H9 (cell line): Measurements from ENCODE around the gene NDOR1. TPM values are rescaled to one million over a fixed set of nuclear protein-coding genes. Genes with fewer than 3 reads are reported as not detected.

Experiments used
- DNase-seq: peaks from one replicate; pipeline ENCODE4 v3.0.0-alpha.2; 2017
- H2AFZ ChIP-seq: one replicate; pipeline ENCODE4 v1.6.1; 2013; ENCODE audit warnings: mild to moderate bottlenecking, low read length, control low read depth, moderate library complexity
- H2AK5ac ChIP-seq: 2 replicates; pipeline ENCODE4 v1.6.1; 2013; ENCODE audit warnings: low read length, control low read depth, mixed read lengths; ENCODE audit not compliant: insufficient read length
- H2BK120ac ChIP-seq: one replicate; pipeline ENCODE4 v1.6.1; 2013; ENCODE audit warnings: low read depth, mild to moderate bottlenecking, low read length, control low read depth, inconsistent platforms; ENCODE audit not compliant: poor library complexity, severe bottlenecking
- H2BK12ac ChIP-seq: 2 replicates; pipeline ENCODE4 v1.6.1; 2013; ENCODE audit warnings: low read length, control low read depth, mixed read lengths, low read depth; ENCODE audit not compliant: insufficient read length
- H2BK15ac ChIP-seq: 2 replicates; pipeline ENCODE4 v1.6.1; 2013; ENCODE audit warnings: low read depth, low read length, control low read depth
- H2BK20ac ChIP-seq: one replicate; pipeline ENCODE4 v1.6.1; 2013; ENCODE audit warnings: low read depth, mild to moderate bottlenecking, low read length, control low read depth, inconsistent platforms; ENCODE audit not compliant: poor library complexity, severe bottlenecking
- H2BK5ac ChIP-seq: 2 replicates; pipeline ENCODE4 v1.6.1; 2013; ENCODE audit warnings: low read length, control low read depth, mixed read lengths; ENCODE audit not compliant: insufficient read length
- H3K14ac ChIP-seq: 2 replicates; pipeline ENCODE4 v1.6.1; 2013; ENCODE audit warnings: low read length, control low read depth; ENCODE audit not compliant: insufficient read depth
- H3K18ac ChIP-seq: 2 replicates; pipeline ENCODE4 v1.6.1; 2013; ENCODE audit warnings: low read depth, mild to moderate bottlenecking, mixed read lengths, low read length, control low read depth; ENCODE audit not compliant: insufficient read length
- H3K23ac ChIP-seq: 2 replicates; pipeline ENCODE4 v1.6.1; 2013; ENCODE audit warnings: low read length, control low read depth, mixed read lengths, low read depth; ENCODE audit not compliant: insufficient read length
- H3K23me2 ChIP-seq: 2 replicates; pipeline ENCODE4 v1.6.1; 2013; ENCODE audit warnings: low read depth, mild to moderate bottlenecking, mixed read lengths, low read length, control low read depth; ENCODE audit not compliant: insufficient read length, poor library complexity, severe bottlenecking
- H3K27ac ChIP-seq: 2 replicates; pipeline ENCODE4 v1.5.1; 2013; ENCODE audit warnings: low read length, control low read depth, mixed read lengths, low read depth; ENCODE audit not compliant: insufficient read length
- H3K27me3 ChIP-seq: 2 replicates; pipeline ENCODE4 v1.6.1; 2013; ENCODE audit warnings: low read length, control low read depth, inconsistent platforms; ENCODE audit not compliant: insufficient read depth
- H3K4ac ChIP-seq: 2 replicates; pipeline ENCODE4 v1.6.1; 2013; ENCODE audit warnings: low read depth, mild to moderate bottlenecking, control low read depth, inconsistent platforms, low read length, moderate library complexity
- H3K4me1 ChIP-seq: 2 replicates; pipeline ENCODE4 v1.6.1; 2013; ENCODE audit warnings: low read length, control low read depth, inconsistent platforms; ENCODE audit not compliant: insufficient read depth
- H3K4me2 ChIP-seq: 2 replicates; pipeline ENCODE4 v1.6.1; 2013; ENCODE audit warnings: low read length, control low read depth, mixed read lengths; ENCODE audit not compliant: insufficient read length, insufficient read depth
- H3K56ac ChIP-seq: 2 replicates; pipeline ENCODE4 v1.6.1; 2013; ENCODE audit warnings: low read depth, mild to moderate bottlenecking, mixed read lengths, low read length, control low read depth; ENCODE audit not compliant: insufficient read length
- H3K79me1 ChIP-seq: 2 replicates; pipeline ENCODE4 v1.6.1; 2013; ENCODE audit warnings: low read depth, mild to moderate bottlenecking, moderate library complexity, low read length, control low read depth, inconsistent platforms; ENCODE audit not compliant: insufficient read depth, poor library complexity, severe bottlenecking
- H3K79me2 ChIP-seq: 2 replicates; pipeline ENCODE4 v1.6.1; 2013; ENCODE audit warnings: low read length, control low read depth, inconsistent platforms; ENCODE audit not compliant: insufficient read depth
- H3K9ac ChIP-seq: 2 replicates; pipeline ENCODE4 v1.6.1; 2013; ENCODE audit warnings: low read length, control low read depth, mixed read lengths; ENCODE audit not compliant: insufficient read length; ENCODE audit errors: extremely low read depth
- H3K9me3 ChIP-seq: one replicate; pipeline ENCODE4 v1.6.1; 2013; ENCODE audit warnings: low read depth, low read length, inconsistent platforms; ENCODE audit not compliant: control insufficient read depth
- H3T11ph ChIP-seq: one replicate; pipeline ENCODE4 v1.6.1; 2013; ENCODE audit warnings: mild to moderate bottlenecking, low read length, control low read depth, inconsistent platforms
- H4K20me1 ChIP-seq: one replicate; pipeline ENCODE4 v1.6.1; 2013; ENCODE audit not compliant: control insufficient read depth, insufficient read length, insufficient read depth
- H4K5ac ChIP-seq: 2 replicates; pipeline ENCODE4 v1.6.1; 2013; ENCODE audit warnings: low read depth, mild to moderate bottlenecking, mixed read lengths, low read length, control low read depth; ENCODE audit not compliant: insufficient read length
- H4K8ac ChIP-seq: replicated peaks from 2 replicates; pipeline ENCODE4 v1.6.1; 2013; ENCODE audit warnings: low read length, control low read depth, mixed read lengths, low read depth; ENCODE audit not compliant: insufficient read length
- H4K91ac ChIP-seq: 2 replicates; pipeline ENCODE4 v1.6.1; 2013; ENCODE audit warnings: low read depth, mild to moderate bottlenecking, moderate library complexity, mixed read lengths, low read length, control low read depth; ENCODE audit not compliant: insufficient read length
- H3K27ac Mint-ChIP-seq, 3 experiments: 2 replicates in 2 of 3; 3 replicates in 1 of 3; pipeline ENCODE4 v1.8.0; 2020 to 2021; ENCODE audit warnings: mixed read lengths in 3 of 3, mild to moderate bottlenecking in 1 of 3, moderate library complexity in 1 of 3
- H3K27me3 Mint-ChIP-seq: 2 replicates; pipeline ENCODE4 v1.8.0; 2021; ENCODE audit warnings: low read depth, mild to moderate bottlenecking, moderate library complexity, mixed read lengths
- H3K36me3 Mint-ChIP-seq, 3 experiments: 2 replicates in 2 of 3; 3 replicates in 1 of 3; pipeline ENCODE4 v1.8.0; 2020 to 2021; ENCODE audit warnings: low read depth in 3 of 3, mixed read lengths in 3 of 3; ENCODE audit not compliant: insufficient read depth in 1 of 3
- H3K4me1 Mint-ChIP-seq, 2 experiments: 2 replicates each; pipeline ENCODE4 v1.8.0; 2020; ENCODE audit warnings: mixed read lengths in 2 of 2
- H3K4me3 Mint-ChIP-seq, 2 experiments: 2 replicates in 1 of 2; 3 replicates in 1 of 2; pipeline ENCODE4 v1.8.0; 2020 to 2021; ENCODE audit warnings: mild to moderate bottlenecking in 2 of 2, mixed read lengths in 2 of 2, moderate library complexity in 1 of 2
- H3K9me3 Mint-ChIP-seq, 2 experiments: 2 replicates in 1 of 2; 3 replicates in 1 of 2; pipeline ENCODE4 v1.8.0; 2020; ENCODE audit warnings: mild to moderate bottlenecking in 2 of 2, mixed read lengths in 2 of 2, moderate library complexity in 1 of 2
- WGBS: extraction: QIAGEN DNeasy Blood & Tissue Kit; methylation state at CpG from one replicate; pipeline ENCODE4 v1.1.7; 2013; ENCODE audit warnings: missing lambda C conversion rate, low lambda C conversion rate, mixed read lengths; ENCODE audit not compliant: insufficient read length; ENCODE audit errors: extremely low coverage; 5-methylcytosine and 5-hydroxymethylcytosine counted together
- total RNA-seq: library from RNA; stranded (reverse); gene quantifications from 2 replicates; pipeline ENCODE4 v1.2.1, GENCODE V29; 2021
- TF ChIP-seq, protein P1 (sequence below): fragments of 200-600 bp; sonication (generic); conservative IDR thresholded peaks from 3 replicates; pipeline ENCODE4 v1.8.0; 2021; ENCODE audit warnings: antibody characterized with exemption, mild to moderate bottlenecking

Gene NDOR1
- total RNA-seq, 1 experiment from 2014 or later, result 44.1 TPM

DNA sequence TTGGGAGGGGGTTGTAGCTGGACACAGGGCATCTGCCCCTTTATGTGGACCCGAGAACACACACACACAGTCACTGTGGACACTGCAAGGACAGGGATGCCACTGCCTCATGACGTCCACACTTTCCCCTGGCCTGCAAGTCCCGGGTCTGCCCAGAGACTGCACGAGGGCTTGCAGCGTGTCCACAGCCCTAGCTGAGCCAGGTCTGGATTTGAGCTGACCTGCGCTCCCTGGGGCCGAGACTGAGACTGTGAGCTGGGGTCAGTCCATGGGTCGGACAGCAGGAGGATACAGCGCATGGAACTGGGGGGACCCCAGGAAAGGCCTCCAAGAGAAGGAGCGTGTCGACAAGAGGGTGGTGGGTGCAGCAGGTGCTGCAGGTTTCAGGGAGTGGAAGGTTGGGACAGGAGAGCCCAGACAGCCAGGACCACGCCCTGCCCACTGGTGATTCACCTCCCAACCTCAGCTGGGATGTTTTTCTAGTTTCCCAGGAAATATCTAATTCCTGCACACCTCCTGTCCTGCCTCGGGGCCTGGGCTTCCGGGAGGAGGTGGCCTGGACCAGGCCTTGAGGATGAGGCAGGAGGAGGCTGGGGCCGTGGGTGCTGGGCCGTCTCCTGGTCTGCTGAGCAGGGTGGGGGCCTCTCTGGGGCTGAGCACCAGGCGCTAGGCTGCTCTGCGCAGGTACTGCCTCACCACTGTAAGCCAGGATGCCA lies 21.0 kb downstream of the NDOR1 start:
- Histone ChIP-seq H2BK15ac (no peak overlapping the region), H3K27me3 (no peaks in the 10 kb centered on the region), H2AFZ (no peak overlapping the region), H3K79me2 (no peaks in the 10 kb centered on the region), H3T11ph (no peak overlapping the region), H3K23me2 (peaks cover 18% of the 10 kb centered on the region), H3K56ac (no peak overlapping the region), H3K4ac (no peak overlapping the region), H3K4me2 (no peak overlapping the region), H3K79me1 (no peaks in the 10 kb centered on the region), H4K5ac (no peak overlapping the region), H2BK20ac (no peak overlapping the region), H2BK120ac (no peak overlapping the region), H3K14ac (no peak overlapping the region), H3K9me3 (no peaks in the 10 kb centered on the region), H4K20me1 (no peaks in the 10 kb centered on the region), H3K4me1 (no peaks in the 10 kb centered on the region), H3K18ac (no peak overlapping the region), H2BK12ac (no peak overlapping the region), H2AK5ac (no peak overlapping the region), H3K27ac (no peak overlapping the region), H4K8ac (no peak overlapping the region), H2BK5ac (no peak overlapping the region), H3K9ac (no peak overlapping the region), H4K91ac (no peak overlapping the region), H3K23ac (no peak overlapping the region)
- no peak overlapping the region for H3K27ac Mint-ChIP-seq
- H3K4me1 Mint-ChIP-seq, result peaks cover 2 to 5% of the 10 kb centered on the region in 2 experiments
- H3K9me3 Mint-ChIP-seq, result no peaks in the 10 kb centered on the region
- TF ChIP-seq, protein P1, sequence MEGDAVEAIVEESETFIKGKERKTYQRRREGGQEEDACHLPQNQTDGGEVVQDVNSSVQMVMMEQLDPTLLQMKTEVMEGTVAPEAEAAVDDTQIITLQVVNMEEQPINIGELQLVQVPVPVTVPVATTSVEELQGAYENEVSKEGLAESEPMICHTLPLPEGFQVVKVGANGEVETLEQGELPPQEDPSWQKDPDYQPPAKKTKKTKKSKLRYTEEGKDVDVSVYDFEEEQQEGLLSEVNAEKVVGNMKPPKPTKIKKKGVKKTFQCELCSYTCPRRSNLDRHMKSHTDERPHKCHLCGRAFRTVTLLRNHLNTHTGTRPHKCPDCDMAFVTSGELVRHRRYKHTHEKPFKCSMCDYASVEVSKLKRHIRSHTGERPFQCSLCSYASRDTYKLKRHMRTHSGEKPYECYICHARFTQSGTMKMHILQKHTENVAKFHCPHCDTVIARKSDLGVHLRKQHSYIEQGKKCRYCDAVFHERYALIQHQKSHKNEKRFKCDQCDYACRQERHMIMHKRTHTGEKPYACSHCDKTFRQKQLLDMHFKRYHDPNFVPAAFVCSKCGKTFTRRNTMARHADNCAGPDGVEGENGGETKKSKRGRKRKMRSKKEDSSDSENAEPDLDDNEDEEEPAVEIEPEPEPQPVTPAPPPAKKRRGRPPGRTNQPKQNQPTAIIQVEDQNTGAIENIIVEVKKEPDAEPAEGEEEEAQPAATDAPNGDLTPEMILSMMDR, result no peak
- no peaks in the 10 kb centered on the region for H3K36me3 Mint-ChIP-seq
- H3K4me3 Mint-ChIP-seq, result no peak overlapping the region
- H3K27me3 Mint-ChIP-seq, result no peaks in the 10 kb centered on the region; the same call in 1 of the 2 replicates
- DNase-seq, result no peak
- no CpG with 5 or more reads among the region's 18 CpGs for WGBS
